Endometrium (tissue), 2 donors: ENCODE measurements around the gene PAPSS2.
"Not testable (repeated sequence)": the region's sequence is repeated elsewhere in the genome, so short reads cannot be mapped to it uniquely, and the experiment has no call there.

Experiments
- FAIRE-seq: peaks from 2 replicates; lab custom pipeline; 2012; peaks lifted over from hg19 to GRCh38; lab: Jason Lieb, UNC
- donor health status: control.
- donor health status: control.

Gene PAPSS2

DNA sequence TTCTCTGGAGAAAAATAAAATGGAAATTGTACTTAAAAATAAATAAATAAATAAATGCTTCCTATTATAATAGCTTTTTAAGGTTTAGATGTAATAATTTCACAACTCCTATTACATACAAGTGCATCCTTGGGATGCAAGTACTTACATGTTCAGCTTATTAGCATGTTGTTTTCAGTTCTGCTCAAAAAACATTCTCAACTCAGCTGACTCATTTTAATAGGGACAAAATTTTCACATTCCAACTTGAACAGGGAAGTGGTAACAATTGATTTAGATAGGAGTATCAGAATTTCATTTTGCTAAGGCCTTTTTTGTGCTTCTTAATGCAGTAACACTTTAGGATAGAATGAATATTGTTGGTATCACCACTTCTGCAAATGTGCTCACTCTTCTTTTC, 16.7 kb upstream of the PAPSS2 start:
- no peak for FAIRE-seq

DNA sequence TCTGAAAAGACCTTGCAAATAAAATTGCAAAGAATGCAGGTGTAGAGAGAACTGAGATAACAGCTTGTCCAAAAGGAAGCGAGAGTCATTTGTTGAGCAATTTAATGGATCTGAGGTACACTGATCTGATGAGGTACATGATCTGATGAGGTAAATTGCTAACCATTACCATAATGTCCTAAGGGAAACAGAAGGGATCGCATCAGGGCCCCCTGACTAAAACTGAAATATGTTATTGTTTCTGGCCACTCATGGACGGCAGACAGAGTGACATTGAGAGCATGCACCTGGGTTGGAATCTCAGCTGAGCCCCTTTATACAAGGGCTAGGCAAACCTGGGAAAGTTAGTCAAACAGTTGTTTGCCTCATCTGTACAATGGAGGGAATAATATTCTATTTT, 15.8 kb upstream of the PAPSS2 start:
- no peak for FAIRE-seq

DNA sequence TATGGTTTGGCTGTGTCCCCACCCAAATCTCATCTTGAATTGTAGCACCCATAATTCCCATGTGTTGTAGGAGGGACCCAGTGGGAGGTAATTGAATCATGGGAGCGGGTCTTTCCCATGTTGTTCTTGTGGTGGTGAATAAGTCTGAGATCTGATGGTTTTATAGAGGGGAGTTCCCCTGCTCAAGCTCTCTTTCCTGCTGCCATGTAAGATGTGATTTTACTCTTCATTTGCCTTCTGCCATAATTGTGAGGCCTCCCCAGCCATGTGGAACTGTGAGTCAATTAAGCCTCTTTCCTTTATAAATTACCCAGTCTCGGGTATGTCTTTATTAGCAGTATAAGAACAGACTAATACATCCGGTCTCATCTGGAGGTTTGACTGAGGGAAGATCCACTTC, 15.2 kb upstream of the PAPSS2 start:
- not testable (repeated sequence) for FAIRE-seq

DNA sequence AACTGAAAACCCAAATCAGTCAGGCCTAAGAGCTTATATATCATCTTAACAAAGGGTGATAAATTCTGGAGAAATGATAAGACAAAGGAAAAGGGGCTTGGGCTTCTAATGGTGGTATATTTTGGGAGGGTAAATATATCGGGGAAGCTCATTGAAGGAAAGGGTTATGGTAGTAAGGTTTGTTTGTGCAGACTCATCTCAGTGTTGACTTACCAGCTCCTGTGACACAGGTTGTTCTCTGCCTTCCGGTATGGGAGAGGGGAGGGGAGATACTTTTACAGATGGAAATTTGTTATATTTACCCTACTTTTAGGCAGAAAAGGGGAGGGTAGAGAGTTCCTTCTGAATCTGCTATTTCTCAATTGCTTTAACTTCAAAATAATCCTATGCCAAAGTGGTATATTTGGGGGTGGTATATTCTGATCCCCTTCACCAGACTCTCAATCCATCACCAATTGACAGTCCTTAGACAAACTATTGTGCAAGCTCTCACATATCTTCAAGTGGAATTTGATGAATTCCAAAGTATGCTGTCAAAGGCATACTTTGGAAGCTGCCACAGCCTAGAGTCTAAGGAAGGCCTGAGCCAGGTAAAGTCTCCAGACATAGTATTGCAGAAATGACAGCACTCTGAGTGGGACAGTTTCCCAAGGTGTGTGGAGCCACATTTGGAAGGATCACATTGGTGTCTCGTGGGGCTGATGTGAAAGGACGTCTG, 13.3 kb upstream of the PAPSS2 start:
- FAIRE-seq: no peak

DNA sequence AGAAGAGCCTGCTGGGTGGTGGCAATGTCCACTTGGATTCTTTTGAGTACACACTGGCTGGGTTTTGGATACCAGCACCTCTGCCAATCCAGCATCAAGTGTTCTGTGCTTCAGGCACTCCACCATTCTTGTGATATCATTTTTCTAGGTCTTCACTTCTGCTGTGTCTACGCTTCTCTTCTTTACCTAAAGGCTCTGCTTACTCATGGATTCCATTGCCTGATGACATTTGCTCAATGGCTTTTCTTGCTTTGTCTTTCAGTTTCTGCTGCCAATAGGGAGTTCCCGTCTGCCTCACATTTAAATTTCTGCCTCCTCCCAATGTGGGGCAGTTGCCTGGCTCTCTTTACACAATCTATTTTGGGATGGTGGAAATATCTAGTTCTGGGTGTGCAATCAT, 12.7 kb upstream of the PAPSS2 start:
- no peak for FAIRE-seq

DNA sequence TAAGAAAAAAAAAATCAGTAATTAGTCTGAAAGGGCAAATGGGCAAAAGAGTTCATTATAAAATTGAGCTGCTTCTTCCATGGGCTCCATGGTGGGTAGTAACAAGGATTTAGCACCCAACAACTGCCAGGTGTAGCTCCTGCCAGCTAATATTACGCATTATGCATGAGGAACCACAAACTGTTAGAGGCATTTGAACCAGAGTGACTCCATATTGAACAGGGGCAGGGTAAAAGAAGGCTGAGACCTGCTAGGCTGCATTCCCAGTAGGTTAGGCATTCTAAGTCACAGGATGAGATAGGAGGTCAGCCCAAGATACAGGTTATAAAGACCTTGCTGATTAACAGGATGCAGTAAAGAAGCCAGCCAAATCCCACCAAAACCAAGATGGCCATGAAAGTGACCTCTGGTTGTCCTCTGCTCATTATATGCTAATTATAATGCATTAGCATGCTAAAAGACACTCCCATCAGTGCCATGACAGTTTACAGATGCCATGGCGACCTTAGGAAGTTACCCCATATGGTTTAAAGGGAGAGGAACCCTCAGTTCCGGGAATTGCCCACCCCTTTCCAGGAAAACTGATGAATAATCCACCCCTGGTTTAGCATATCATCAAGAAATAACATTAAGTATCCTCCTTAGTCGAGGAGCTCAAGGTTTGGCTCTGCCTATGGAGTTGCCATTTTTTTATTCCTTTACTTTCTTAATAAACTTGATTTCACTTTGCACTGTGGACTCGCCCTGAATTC, 8.7 kb upstream of the PAPSS2 start:
- no peak for FAIRE-seq

DNA sequence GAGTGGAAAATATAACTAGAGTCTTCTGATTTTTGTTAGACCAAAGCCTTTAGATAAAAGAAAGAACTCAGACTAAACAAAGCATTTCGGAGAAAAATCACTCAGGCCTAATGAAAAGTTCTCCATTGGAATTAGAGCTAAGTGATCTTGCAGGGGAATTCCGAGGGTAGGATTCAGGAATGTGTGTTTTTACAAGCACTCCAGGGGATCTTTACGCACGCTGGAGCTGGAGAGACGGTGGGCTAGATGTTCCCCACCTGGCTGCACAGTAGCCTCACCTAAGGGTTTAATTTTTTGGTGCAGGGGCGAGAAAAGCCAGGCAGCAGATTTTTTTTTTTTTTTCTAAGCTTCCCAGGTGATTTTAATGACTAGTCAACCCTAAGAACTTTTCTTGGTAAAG, 7.9 kb upstream of the PAPSS2 start:
- no peak for FAIRE-seq

DNA sequence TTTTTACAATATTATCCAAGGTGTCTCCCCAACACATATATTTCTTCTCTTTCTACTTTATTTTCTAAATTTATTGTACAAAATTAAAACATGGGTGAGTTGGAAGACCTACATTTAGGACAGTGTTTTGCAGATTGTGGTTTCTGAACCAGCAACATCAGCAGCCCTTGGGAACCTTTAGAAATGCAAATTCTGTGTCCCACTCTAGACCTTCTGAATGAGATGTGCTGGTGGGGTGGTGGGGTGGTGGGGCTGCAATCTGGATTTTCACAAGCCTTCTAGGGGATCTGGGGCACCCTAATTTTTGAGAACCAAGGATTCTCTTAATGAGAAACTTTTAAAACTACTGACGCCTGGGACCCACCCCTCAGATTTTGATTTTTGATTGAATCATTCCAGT, 7.4 kb upstream of the PAPSS2 start:
- FAIRE-seq: no peak

DNA sequence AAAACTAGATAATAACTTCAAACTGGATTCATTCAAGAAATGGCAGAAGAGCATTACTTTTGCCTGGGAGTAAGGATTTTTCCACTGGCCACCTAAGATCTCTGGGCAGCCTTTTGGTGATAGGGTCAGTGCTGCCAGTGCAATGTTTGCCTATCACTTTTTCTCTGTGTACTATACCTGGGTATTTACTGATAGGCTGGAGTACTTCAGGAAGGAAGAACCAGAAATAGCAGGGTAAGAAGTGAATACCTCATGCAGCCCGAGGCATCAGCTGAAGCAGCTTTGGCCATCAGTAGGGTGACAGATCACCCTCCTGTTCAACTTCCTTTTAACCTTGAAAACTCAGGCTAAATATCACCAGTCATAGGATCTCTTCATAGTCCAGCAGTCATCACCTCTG, 5.5 kb upstream of the PAPSS2 start:
- no peak for FAIRE-seq

DNA sequence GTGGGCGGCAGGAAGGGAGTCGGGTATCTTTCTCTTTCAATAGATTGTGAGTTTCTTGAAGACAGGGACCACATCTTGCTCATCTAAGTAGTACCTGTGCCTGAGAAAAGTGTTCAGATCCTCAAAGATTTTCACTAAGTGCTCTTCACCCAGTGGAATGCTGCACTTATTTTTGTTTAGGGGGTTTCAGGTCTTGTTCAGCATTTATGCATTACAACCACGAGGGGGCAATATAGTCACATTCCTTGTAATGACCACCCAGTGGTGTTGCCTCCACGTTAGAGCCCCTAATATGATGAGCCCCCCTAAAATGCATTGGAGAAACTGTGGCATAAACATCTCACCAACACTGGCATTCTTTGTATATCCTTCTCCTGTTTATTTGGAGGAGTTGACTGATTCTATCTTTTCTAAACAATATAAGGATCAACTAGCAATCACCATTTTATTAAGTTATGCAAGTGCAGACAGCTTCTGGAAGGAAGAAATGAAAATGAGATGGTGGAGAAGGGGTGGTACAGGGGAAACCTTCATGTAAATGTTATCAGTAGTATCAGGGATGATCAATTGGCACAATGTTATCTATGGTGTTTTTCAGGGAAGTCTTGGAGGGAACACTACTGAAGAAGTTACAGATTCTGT, 3.1 kb upstream of the PAPSS2 start:
- peak; percentile 41 for FAIRE-seq

DNA sequence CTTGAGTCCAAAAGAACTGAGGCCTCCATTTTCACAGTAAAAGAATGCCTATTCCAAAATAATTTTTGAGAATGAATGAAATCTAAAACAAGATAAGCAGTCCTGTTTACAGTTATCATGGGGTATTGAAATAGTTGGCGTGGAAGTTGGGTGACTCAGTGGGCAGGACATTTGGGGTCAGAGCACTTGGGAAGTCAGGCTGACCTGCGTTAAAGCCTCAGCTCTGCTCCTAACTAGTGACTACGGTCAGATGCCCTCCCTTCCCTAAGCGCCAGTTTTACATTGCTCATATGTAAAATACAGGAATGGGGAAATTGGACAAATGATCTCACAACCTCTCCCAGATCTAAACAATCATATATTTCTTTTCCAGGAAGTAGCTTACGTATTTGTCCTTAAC, 2.3 kb upstream of the PAPSS2 start:
- FAIRE-seq: peak; percentile 46

DNA sequence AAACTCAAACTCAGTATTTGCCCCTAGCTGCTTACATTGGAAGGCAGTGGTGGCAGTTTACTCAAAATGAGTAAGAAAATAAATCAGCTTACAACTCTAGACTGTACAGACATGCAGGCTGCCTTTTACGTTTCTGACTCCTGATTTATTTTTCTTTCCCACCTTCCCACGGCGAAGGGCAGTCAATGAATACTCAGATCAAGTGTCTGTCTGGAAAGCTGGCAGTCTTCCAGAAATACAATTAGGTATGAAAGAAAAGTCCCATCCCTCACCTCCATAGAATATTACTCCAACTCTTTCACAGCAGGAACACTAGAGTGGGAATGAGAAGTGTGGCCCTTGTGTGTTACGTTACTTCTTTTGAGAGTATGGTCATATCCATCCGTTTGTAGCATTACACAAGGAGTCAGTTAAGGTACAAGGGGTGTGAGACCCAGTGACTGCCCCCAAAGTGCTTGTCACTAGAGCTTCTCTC, 1.3 kb upstream of the PAPSS2 start:
- FAIRE-seq: no peak

DNA sequence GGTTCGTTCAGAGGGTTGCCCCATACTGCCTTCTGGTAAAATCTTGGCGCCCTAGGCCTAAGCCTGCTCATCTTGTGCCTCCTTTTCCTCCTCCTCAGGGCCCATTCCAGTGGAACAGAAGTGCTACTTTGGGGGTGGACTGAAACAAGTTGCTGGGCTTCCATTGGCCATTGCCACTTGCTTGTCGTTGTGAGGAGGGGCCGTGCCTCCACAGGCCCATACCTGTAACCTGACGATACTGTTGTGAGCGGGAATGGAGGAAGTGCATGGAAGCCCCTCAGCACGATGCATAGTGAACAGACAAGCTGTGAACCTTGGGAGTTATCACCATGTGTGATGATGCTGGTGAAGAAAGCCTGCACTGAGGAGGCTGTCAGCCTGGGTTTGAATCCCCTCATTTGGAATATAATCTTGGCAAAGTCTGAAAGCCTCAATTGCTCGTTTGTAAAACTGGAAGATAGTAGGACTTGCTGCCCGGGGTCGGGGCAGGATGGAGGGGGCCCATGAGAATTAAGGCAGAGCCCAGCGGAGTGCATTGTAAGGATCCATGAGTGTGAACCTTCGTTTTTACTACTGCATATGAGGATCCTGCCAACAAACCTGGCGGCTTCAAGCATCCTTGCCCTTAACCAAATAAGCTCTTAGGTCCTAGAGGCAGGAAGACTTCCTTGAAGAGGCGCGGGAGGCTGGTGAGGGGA, 671 bp upstream of the PAPSS2 start:
- no peak for FAIRE-seq

DNA sequence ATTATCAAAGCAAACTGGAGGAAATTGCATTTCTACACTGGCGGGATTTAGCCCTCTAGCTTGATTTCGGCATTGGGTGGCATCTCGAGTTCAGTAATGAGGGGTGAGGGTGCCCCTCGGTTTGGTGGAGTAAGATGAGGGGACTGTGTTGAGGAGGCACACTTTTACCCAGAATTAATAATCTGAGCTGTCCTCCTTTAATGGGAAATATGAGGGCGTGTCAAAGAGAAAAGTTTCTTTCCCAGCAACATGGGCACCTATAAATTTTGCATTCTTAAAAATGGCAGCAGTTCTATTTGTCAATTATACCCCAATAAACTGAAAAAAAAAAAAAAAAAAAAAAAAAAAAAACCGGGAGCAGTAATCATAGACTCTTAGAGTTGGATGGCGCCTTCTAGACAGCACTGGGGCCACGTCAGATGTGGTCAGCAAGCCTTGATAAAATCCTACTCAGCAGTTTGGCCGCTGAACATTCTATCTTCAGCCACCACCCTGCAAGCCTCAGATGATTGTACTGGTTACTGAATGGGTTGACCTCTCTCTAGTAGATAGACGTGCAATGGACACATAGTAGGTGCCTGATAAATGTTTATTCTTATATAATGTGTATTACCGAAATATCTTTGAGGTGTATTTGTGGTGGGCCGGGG, 931 bp downstream of the PAPSS2 start:
- FAIRE-seq: no peak

DNA sequence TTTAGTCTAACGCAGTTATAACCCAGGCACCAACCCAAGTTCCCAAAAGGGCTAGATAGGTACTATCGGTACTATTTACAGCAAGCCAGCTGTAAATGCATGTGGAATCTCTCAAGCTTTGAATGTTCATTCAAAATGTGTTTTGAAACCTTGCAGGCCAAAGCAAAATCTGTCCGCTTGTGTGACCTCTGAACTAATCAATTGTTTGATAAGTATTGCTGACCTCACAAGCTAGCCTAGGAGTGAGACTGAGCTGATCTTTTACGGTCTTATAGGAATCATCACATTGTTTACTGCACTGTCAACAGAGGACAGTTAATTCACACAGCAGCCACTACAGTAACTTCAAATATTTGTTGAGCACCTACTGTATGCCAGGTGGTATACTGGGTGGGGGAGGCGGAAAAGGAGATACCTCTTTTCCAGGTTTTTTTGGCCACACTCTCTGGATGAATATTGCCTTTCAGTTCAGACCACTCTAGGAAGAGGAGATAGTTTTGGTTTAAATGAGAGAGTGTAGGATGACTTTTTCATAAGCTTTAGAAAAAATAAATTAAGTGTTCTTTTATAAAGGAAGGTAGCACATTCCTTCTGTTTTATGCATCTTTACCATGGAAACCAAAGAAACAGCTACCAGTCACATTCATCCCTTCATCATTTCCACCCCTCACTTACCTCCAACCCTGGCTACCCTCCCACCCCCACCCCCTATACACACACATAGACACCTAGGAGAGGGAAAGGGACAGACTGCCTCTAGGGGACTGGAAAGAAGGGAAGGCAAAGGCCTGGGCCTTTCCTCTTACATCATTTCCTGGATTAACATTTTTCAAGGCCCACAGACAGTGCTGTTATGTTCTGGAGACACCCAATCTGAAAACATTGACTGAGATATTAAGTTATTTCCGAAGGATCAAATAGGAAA, 2.4 kb downstream of the PAPSS2 start:
- FAIRE-seq: no peak

DNA sequence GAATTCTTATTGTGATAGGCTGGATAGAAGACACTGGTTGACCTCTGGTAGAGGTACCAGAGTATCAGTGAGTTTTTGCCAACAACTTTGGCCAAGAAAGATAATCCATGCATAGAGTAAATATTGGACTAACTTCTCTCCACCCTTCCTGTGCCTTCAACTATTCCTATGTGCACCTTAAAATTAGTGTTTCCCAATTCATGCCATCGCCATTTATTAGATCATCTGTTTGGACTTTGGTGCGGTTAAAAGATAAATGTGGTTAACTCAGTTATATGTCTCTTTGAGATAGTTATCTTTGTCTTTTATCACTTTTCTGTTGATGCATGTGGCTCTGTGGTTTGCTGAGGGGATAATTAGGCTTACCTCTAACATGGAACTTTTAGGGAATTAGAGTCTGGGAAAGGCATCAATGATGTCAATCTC, 4.6 kb downstream of the PAPSS2 start:
- FAIRE-seq: no peak

DNA sequence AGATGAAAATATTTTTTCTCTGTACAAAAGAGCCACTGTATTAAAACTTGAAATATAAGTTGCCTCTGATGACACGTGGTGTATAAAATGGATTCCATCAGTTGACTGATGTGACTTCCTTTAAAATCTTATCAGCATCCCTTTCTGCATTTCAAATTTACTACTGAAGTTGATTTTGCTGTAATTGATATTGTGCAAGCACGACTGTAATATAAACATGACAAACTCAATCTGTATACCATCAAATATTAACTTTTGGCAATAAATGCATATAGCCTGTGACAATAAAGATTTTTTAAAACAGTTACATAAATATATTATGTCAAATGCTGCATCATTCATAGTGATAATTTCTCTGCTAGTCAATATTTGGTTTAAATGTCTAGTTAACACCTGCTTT, 7.8 kb downstream of the PAPSS2 start:
- FAIRE-seq: no peak

DNA sequence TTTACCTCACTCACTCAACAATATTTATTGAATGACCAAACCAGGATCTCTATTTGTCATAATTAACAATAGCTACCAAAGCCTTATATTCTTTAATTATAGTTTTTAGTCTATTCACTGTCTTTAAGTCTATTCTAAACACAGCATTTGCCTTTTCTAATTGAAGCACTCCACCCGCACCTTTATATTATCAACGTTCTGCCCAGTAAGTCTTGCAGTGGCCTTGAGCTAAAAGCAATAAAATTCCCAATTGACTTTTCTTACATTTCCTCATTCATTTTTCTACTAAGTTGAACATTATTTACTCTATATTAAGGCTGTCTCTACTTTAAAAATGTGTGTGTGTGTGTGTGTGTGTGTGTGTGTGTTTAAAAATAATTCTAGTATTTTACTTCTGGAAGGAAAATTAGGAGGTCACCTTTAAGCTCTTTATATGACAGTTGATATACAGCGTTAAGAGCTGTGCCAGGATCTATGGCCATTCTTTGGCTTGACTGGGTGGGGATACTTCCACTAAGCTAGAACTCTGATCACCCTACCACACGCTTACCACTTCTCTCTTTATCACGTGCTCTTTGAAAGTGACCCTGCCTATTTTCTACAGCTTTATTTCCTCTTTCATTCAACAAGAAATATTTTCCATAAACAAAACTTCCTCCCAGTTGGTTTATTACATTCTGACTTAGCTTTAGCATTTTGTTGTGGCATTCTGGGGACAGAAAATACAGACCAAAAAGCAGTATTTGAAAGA, 8.8 kb downstream of the PAPSS2 start:
- FAIRE-seq: peak; percentile 60

DNA sequence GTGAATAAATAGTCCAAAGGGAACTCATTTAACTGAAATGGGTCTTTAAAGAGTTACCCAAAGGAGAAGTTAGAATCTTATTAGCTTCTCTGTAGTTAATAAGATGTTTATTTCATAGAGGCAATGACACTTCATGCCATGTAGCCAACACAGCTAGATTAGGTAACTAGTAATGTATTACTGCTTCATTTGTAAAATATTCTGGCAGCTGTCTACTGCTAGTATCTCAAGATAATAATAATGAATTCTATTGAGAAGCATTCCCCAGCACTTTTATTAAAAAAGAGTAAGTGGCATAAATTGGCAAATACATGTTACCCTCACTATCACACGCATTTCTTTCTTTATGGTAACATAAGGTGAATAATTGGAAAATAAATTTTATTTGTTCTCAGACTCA, 10.1 kb downstream of the PAPSS2 start:
- no peak for FAIRE-seq

DNA sequence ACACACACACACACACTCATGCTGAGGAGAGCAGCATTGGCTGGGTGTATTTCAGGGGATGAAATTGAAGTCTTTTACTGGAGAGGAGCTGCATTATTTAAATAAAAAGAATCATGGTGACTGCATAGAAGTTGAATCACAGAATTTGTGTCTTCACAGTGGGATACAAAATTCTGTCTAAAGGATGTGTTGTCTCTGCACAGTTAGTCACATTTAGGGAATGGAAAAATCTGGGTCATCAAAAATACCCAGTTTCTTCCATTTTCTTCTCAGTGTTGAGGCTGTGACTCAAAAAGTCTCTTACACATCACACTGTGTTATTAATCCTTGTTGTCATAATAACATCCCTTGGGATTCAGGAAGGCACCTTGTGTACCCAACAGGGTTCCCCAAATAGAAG, 10.9 kb downstream of the PAPSS2 start:
- no peak for FAIRE-seq
